Measurements from ENCODE around the gene NCAPD3.

NCAPD3 gene

DNA sequence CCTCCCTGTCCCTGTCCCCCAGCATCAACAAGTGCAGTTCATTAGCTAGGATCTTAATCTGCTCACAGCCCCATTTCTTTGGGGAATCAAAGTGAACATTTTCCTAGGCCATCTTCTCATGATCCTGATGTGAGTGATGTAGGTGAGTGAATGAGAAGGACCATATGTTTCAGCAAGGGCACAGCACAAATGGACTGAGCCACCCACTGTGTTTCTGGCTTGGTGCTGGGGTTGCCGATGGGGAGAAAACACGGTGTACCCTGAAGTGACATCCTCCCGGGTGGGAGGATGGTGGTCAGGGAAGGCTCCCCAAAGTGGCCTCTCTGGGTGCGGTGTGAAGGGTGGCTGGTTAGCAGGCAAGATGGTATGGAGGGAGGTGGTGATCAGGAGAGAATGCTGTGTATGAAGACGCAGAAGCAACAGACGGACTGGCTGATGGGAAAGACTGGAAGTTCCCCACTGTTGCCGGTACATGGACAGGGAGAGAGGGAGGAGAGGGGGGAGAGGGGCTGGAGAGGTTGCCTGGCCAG is 82.7 kb downstream of the NCAPD3 start:
- no peak for DNase-seq
- H3K27me3 ChIP-seq (replicated peaks in 2 of 5; ENCODE audit: control insufficient read depth in 4 of 5, insufficient read depth in 5 of 5, low read length in 4 of 5), result no peaks in the 10 kb centered on the region
- no peak overlapping the region for H3K4me3 ChIP-seq (ENCODE audit: control insufficient read depth in 1 of 7, extremely low read depth in 1 of 7, insufficient read depth in 4 of 7, low read depth in 2 of 7, low read length in 6 of 7)
- H3K27ac ChIP-seq (ENCODE audit: insufficient read depth in 1 of 2, low read depth in 1 of 2, low read length in 2 of 2, poor library complexity in 1 of 2, severe bottlenecking in 2 of 2), result no peak overlapping the region
- ChIA-PET POLR2A (no interaction called here), CTCF (interaction anchor here (0.6 to 4.9 kb wide), 7 partner anchors 16 to 214 kb away, joined by 3 to 49 read pairs (median 3); no protein-coding TSS in a partner anchor)
- H3K4me1 ChIP-seq (ENCODE audit: control extremely low read depth in 1 of 4, control insufficient read depth in 4 of 4, insufficient read depth in 4 of 4, low read length in 3 of 4), result no peaks in the 10 kb centered on the region
- H3K9me3 ChIP-seq (ENCODE audit: control extremely low read depth in 1 of 5, control insufficient read depth in 4 of 5, insufficient read depth in 2 of 5, low read depth in 1 of 5, low read length in 4 of 5), result no peaks in the 10 kb centered on the region
- WGBS (ENCODE audit: insufficient coverage), result 98% methylated on average over 7 of the region's 7 CpGs
- peaks cover 0 to 38% (median 11%) of the 10 kb centered on the region in 4 experiments for H3K36me3 ChIP-seq (ENCODE audit: control insufficient read depth in 4 of 4, insufficient read depth in 4 of 4, low read length in 3 of 4)

DNA sequence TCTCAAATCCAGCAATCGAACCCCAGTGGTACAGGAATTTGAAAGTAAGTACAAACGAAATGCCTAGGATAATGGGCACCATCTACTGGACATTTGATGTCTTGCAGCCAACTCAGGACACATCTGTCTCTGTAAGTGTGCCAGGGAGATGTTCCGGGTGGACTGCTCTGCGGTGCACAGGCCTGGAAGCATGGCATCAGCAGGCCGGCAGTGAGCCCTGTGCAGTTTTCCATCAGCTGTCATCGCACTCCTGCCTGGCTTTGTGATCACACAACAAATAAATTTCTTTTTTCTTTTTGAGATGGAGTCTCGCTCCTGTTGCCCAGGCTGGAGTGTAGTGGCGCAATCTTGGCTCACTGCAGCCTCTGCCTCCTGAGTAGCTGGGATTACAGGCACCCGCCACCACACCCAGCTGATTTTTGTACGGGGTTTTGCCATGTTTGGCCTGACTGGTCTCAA is 83.9 kb downstream of the NCAPD3 start:
- peaks cover 0 to 27% (median 5%) of the 10 kb centered on the region in 4 experiments for H3K36me3 ChIP-seq (ENCODE audit: control insufficient read depth in 4 of 4, insufficient read depth in 4 of 4, low read length in 3 of 4)
- H3K9me3 ChIP-seq (ENCODE audit: control extremely low read depth in 1 of 5, control insufficient read depth in 4 of 5, insufficient read depth in 2 of 5, low read depth in 1 of 5, low read length in 4 of 5), result no peaks in the 10 kb centered on the region
- H3K27ac ChIP-seq (ENCODE audit: insufficient read depth in 1 of 2, low read depth in 1 of 2, low read length in 2 of 2, poor library complexity in 1 of 2, severe bottlenecking in 2 of 2), result no peak overlapping the region
- WGBS (ENCODE audit: insufficient coverage), result 61% methylated on average over 9 of the region's 10 CpGs
- no peak overlapping the region for H3K4me3 ChIP-seq (ENCODE audit: control insufficient read depth in 1 of 7, extremely low read depth in 1 of 7, insufficient read depth in 4 of 7, low read depth in 2 of 7, low read length in 6 of 7)
- no peaks in the 10 kb centered on the region for H3K27me3 ChIP-seq (replicated peaks in 2 of 5; ENCODE audit: control insufficient read depth in 4 of 5, insufficient read depth in 5 of 5, low read length in 4 of 5)
- H3K4me1 ChIP-seq (ENCODE audit: control extremely low read depth in 1 of 4, control insufficient read depth in 4 of 4, insufficient read depth in 4 of 4, low read length in 3 of 4), result no peaks in the 10 kb centered on the region
- CTCF ChIA-PET, result interaction anchor here (1.0 to 4.9 kb wide), 13 partner anchors 12 to 213 kb away, joined by 3 to 49 read pairs (median 4); no protein-coding TSS in a partner anchor
- peak; percentile 70 to 87 (median 81) for DNase-seq
- POLR2A ChIA-PET, result no interaction called here

DNA sequence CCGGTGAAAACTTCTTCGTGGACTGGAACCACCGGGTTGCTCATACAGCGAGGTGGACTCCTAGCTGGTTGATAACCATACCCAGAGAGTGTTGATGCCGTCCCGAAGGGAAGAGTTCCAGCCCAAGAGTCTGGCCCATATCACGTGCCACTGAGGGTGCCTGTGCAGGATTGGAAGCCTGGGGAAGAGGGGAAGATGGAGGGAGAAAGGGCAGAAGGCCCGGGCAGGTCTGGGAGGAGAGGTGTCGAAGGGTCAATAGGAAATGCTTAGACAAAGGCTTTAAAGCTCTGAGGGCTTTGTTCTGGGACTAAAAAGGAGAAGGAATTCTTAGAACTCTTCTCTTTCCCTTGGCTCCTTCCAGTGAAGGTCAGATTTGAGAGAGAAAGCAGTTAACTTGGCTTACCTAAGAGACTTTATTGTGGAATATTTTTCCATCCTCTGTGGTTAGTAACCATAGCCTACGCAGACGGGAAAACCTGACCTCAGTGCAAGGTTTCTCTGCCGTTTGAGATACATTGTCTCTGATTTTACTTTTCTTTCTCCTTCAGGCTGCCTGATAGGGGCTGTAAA is 84.4 kb downstream of the NCAPD3 start:
- H3K27ac ChIP-seq (ENCODE audit: insufficient read depth in 1 of 2, low read depth in 1 of 2, low read length in 2 of 2, poor library complexity in 1 of 2, severe bottlenecking in 2 of 2), result no peak overlapping the region
- H3K4me1 ChIP-seq (ENCODE audit: control extremely low read depth in 1 of 4, control insufficient read depth in 4 of 4, insufficient read depth in 4 of 4, low read length in 3 of 4), result no peaks in the 10 kb centered on the region
- H3K9me3 ChIP-seq (ENCODE audit: control extremely low read depth in 1 of 5, control insufficient read depth in 4 of 5, insufficient read depth in 2 of 5, low read depth in 1 of 5, low read length in 4 of 5), result peaks cover 0 to 3% (median 0%) of the 10 kb centered on the region in 5 experiments
- ChIA-PET CTCF (interaction anchor here (0.6 to 4.9 kb wide), 19 partner anchors 9 to 212 kb away, joined by 3 to 49 read pairs (median 3); partner anchors contain the start of gene JAM3), POLR2A (no interaction called here)
- WGBS (ENCODE audit: insufficient coverage), result 83% methylated on average over 12 of the region's 12 CpGs
- no peak overlapping the region for H3K4me3 ChIP-seq (ENCODE audit: control insufficient read depth in 1 of 7, extremely low read depth in 1 of 7, insufficient read depth in 4 of 7, low read depth in 2 of 7, low read length in 6 of 7)
- H3K36me3 ChIP-seq (ENCODE audit: control insufficient read depth in 4 of 4, insufficient read depth in 4 of 4, low read length in 3 of 4), result peaks cover 0 to 22% (median 5%) of the 10 kb centered on the region in 4 experiments
- H3K27me3 ChIP-seq (replicated peaks in 2 of 5; ENCODE audit: control insufficient read depth in 4 of 5, insufficient read depth in 5 of 5, low read length in 4 of 5), result no peaks in the 10 kb centered on the region
- DNase-seq, result no peak

DNA sequence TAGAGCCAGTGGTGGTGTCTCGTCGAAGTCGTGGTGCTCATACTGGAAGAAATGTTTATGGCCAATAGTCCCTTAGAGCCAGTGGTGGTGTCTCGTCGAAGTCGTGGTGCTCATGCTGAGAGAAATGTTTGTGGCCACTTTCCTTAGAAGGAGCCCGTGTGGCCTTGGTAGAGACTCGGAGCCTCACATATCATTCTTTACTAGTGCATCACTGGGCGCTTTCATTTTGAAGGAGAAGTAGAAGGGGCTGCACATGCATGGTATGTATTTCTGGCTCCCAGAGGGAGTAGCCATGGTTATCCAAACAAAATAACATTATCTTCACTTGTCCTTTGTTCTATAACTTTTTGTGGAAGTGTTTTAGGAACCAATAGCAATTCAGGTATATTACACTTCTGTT is 85.4 kb downstream of the NCAPD3 start:
- CTCF ChIA-PET, result interaction anchor here (0.6 to 4.9 kb wide), 10 partner anchors 8 to 108 kb away, joined by 3 to 49 read pairs (median 6); partner anchors contain the start of gene JAM3
- no peak overlapping the region for H3K27ac ChIP-seq (ENCODE audit: insufficient read depth in 1 of 2, low read depth in 1 of 2, low read length in 2 of 2, poor library complexity in 1 of 2, severe bottlenecking in 2 of 2)
- H3K27me3 ChIP-seq (replicated peaks in 2 of 5; ENCODE audit: control insufficient read depth in 4 of 5, insufficient read depth in 5 of 5, low read length in 4 of 5), result peaks cover 0 to 2% (median 0%) of the 10 kb centered on the region in 5 experiments
- 96% methylated on average over 6 of the region's 9 CpGs for WGBS (ENCODE audit: insufficient coverage)
- no peaks in the 10 kb centered on the region for H3K4me1 ChIP-seq (ENCODE audit: control extremely low read depth in 1 of 4, control insufficient read depth in 4 of 4, insufficient read depth in 4 of 4, low read length in 3 of 4)
- no peak overlapping the region for H3K4me3 ChIP-seq (ENCODE audit: control insufficient read depth in 1 of 7, extremely low read depth in 1 of 7, insufficient read depth in 4 of 7, low read depth in 2 of 7, low read length in 6 of 7)
- no peak for DNase-seq
- H3K9me3 ChIP-seq (ENCODE audit: control extremely low read depth in 1 of 5, control insufficient read depth in 4 of 5, insufficient read depth in 2 of 5, low read depth in 1 of 5, low read length in 4 of 5), result peaks cover 0 to 12% (median 1%) of the 10 kb centered on the region in 5 experiments
- H3K36me3 ChIP-seq (ENCODE audit: control insufficient read depth in 4 of 4, insufficient read depth in 4 of 4, low read length in 3 of 4), result peaks cover 0 to 20% (median 3%) of the 10 kb centered on the region in 4 experiments
- POLR2A ChIA-PET, result no interaction called here

DNA sequence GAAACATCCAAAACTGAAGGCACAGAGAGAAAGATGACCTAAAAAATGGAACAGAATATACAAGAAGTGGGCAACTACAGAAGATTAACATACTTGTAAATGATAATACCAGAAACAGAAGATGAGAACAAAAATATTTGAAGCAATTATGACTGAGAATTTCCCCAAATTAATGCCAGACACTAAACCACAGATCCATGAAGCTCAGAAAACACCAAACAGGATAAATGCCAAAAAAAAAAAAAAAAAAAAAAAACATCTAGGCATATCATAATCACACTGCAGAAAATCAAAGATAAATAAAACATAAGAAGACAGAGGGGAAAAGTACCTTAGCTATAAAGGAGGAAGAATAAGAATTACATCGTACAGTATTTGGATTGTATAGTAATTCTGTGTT is 89.6 kb downstream of the NCAPD3 start:
- CTCF ChIA-PET, result interaction anchor here (1.0 to 1.1 kb wide), 2 partner anchors 8 to 89 kb away, joined by 3 read pairs; no protein-coding TSS in a partner anchor
- POLR2A ChIA-PET, result no interaction called here
- WGBS (ENCODE audit: insufficient coverage), result no CpG with 5 or more reads among the region's 1 CpG
- Histone ChIP-seq H3K27me3 (replicated peaks in 2 of 5; ENCODE audit: control insufficient read depth in 4 of 5, insufficient read depth in 5 of 5, low read length in 4 of 5) (peaks cover 0 to 2% (median 0%) of the 10 kb centered on the region in 5 experiments), H3K27ac (ENCODE audit: insufficient read depth in 1 of 2, low read depth in 1 of 2, low read length in 2 of 2, poor library complexity in 1 of 2, severe bottlenecking in 2 of 2) (no peak overlapping the region), H3K4me3 (ENCODE audit: control insufficient read depth in 1 of 7, extremely low read depth in 1 of 7, insufficient read depth in 4 of 7, low read depth in 2 of 7, low read length in 6 of 7) (no peak overlapping the region), H3K4me1 (ENCODE audit: control extremely low read depth in 1 of 4, control insufficient read depth in 4 of 4, insufficient read depth in 4 of 4, low read length in 3 of 4) (no peaks in the 10 kb centered on the region), H3K36me3 (ENCODE audit: control insufficient read depth in 4 of 4, insufficient read depth in 4 of 4, low read length in 3 of 4) (no peaks in the 10 kb centered on the region), H3K9me3 (ENCODE audit: control extremely low read depth in 1 of 5, control insufficient read depth in 4 of 5, insufficient read depth in 2 of 5, low read depth in 1 of 5, low read length in 4 of 5) (peaks cover 3 to 39% (median 15%) of the 10 kb centered on the region in 5 experiments)
- DNase-seq, result no peak

DNA sequence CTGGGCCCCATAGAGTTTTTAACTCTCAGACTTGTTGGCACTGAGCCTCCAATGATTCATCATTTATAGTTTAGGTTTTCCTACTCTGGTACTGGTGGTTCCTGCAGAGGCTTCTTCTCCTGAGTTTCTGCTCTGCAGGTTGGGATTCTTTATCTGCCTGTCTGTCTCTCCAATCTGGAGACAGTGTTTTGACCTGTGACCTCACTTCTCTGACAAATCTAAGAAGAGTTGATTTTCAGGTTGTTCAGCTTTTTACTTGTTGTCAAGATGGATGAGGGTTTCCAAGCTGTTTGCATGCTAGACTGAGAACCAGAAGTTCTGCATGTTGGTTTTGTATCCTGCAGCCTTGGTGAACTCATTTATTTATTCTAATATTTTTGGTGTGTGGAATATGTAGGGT is 91.0 kb downstream of the NCAPD3 start:
- ChIA-PET POLR2A (no interaction called here), CTCF (interaction anchor here (1.2 kb wide), 1 partner anchor 79 kb away, joined by 3 read pairs; no protein-coding TSS in a partner anchor)
- Histone ChIP-seq H3K9me3 (ENCODE audit: control extremely low read depth in 1 of 5, control insufficient read depth in 4 of 5, insufficient read depth in 2 of 5, low read depth in 1 of 5, low read length in 4 of 5) (peaks cover 3 to 42% (median 15%) of the 10 kb centered on the region in 5 experiments), H3K36me3 (ENCODE audit: control insufficient read depth in 4 of 4, insufficient read depth in 4 of 4, low read length in 3 of 4) (no peaks in the 10 kb centered on the region), H3K4me1 (ENCODE audit: control extremely low read depth in 1 of 4, control insufficient read depth in 4 of 4, insufficient read depth in 4 of 4, low read length in 3 of 4) (no peaks in the 10 kb centered on the region), H3K27me3 (replicated peaks in 2 of 5; ENCODE audit: control insufficient read depth in 4 of 5, insufficient read depth in 5 of 5, low read length in 4 of 5) (peaks cover 0 to 2% (median 0%) of the 10 kb centered on the region in 5 experiments), H3K27ac (ENCODE audit: insufficient read depth in 1 of 2, low read depth in 1 of 2, low read length in 2 of 2, poor library complexity in 1 of 2, severe bottlenecking in 2 of 2) (no peak overlapping the region), H3K4me3 (ENCODE audit: control insufficient read depth in 1 of 7, extremely low read depth in 1 of 7, insufficient read depth in 4 of 7, low read depth in 2 of 7, low read length in 6 of 7) (no peak overlapping the region)
- DNase-seq, result no peak

DNA sequence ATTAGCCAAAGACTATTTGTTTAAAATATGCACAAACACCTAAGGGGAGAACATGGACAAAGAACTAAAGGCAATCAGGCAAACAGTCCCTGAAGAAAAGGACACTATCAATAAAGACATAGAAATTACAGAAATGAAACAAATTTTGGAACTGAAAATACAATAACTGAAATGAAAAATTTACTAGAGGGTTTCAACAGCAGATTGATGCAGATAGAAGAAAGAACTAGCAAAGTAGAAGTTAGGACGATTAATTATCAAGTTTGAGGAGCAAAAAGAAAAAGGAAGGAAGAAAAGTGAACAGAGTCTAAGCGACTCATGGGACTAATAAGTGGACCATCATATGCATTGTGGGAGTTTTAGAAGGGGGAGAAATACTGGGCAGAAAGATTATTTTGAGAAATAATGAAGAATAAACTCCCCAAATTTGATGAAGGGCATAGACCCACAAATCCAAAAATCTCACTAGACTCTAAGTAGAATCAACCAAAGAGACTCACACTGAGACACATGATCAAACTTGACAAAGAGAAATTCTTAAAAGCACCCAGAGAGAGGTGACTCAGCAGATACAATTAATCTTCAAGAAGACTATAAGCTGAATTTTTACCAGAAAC is 92.0 kb downstream of the NCAPD3 start:
- POLR2A ChIA-PET, result no interaction called here
- no peaks in the 10 kb centered on the region for H3K36me3 ChIP-seq (ENCODE audit: control insufficient read depth in 4 of 4, insufficient read depth in 4 of 4, low read length in 3 of 4)
- H3K27ac ChIP-seq (ENCODE audit: insufficient read depth in 1 of 2, low read depth in 1 of 2, low read length in 2 of 2, poor library complexity in 1 of 2, severe bottlenecking in 2 of 2), result no peak overlapping the region
- WGBS (ENCODE audit: insufficient coverage), result 100% methylated on average over 2 of the region's 2 CpGs
- peaks cover 3 to 42% (median 15%) of the 10 kb centered on the region in 5 experiments for H3K9me3 ChIP-seq (ENCODE audit: control extremely low read depth in 1 of 5, control insufficient read depth in 4 of 5, insufficient read depth in 2 of 5, low read depth in 1 of 5, low read length in 4 of 5)
- H3K4me3 ChIP-seq (ENCODE audit: control insufficient read depth in 1 of 7, extremely low read depth in 1 of 7, insufficient read depth in 4 of 7, low read depth in 2 of 7, low read length in 6 of 7), result no peak overlapping the region
- H3K27me3 ChIP-seq (replicated peaks in 2 of 5; ENCODE audit: control insufficient read depth in 4 of 5, insufficient read depth in 5 of 5, low read length in 4 of 5), result peaks cover 0 to 2% (median 0%) of the 10 kb centered on the region in 5 experiments
- CTCF ChIA-PET, result no interaction called here
- no peak for DNase-seq
- peaks cover 0 to under 1% (median 0%) of the 10 kb centered on the region in 4 experiments for H3K4me1 ChIP-seq (ENCODE audit: control extremely low read depth in 1 of 4, control insufficient read depth in 4 of 4, insufficient read depth in 4 of 4, low read length in 3 of 4)

Data from common myeloid progenitor, CD34-positive (primary cell).